HG03066 (cell line): Measurements from ENCODE around the gene CDHR4.
"Not testable (repeated sequence)": the region's sequence is repeated elsewhere in the genome, so short reads cannot be mapped to it uniquely, and the experiment has no call there.

Source experiments
- ATAC-seq: cut with Tn5 transposase; IDR thresholded peaks from one replicate; pipeline ENCODE4 v1.9.1; 2021; ENCODE audit warnings: low read depth; ENCODE audit not compliant: unreplicated experiment

The CDHR4 gene

DNA sequence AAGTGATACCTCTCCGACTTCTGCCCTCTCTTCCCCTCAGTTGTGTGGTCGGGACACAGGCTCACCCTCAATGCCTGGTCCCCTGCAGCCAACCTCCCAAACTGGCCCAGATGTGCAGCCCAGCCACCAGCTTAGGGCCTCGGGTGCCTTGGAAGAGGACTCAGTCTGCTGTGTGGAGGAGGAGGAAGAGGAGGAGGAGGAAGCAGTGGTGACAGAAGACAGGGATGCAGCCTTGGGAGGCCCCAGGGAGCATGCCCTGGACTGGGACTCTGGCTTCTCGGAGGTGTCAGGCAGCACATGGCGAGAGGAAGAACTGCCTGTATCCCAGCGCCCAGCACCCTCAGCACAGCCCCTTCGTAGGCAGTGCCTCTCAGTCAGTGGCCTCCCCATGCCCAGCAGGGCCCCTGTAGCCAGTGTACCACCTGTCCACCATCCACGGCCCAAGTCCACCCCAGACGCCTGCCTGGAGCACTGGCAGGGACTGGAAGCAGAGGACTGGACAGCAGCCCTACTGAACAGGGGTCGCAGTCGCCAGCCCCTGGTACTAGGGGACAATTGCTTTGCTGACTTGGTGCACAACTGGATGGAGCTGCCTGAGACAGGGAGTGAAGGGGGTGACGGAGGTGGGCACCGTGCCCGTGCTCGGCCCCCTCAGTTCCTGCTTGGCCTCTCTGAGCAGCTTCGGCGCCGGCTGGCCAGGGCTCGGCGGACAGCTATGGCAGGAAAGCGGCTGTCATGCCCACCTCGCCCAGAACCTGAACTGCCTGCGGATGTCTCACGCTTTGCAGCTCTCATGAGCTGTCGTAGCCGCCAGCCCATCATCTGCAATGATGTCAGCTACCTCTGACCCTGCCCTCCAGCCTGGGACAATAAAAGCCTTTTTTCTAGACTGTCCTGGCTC is 4.7 kb upstream of the CDHR4 start:
- ATAC-seq: no peak

DNA sequence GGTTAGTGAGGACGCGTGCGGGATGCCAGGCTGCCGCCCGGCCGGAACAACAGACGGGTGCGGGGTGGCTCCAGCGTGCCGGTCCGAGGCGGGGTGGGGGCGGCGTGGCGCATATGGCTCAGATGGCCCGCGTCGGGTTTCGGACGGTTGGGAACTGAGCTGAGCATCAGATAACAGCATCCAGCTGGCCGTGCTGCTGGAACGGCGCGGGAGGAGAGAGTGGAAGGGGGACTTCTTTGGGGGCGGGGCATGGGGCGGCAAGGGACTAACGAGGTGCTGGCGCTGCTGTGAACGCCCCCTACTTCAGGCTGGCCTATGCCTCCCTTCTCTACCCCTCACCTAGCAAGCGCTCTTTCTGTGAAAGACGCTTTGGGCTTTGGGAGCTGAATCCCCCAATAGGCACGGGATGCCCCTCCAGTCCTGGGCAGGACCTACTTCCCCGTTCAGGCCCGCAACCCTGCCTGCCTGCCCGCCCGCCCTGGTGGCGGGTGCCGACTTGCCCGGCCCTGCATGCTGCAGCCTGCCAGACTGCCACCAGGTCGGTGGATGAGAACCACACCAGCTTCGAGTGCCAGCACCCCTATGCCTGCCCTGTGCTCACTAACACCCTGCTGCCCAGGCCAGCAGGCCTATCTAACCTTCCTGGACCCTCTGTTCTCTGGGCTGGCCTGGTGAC is 3.9 kb upstream of the CDHR4 start:
- ATAC-seq: no peak

DNA sequence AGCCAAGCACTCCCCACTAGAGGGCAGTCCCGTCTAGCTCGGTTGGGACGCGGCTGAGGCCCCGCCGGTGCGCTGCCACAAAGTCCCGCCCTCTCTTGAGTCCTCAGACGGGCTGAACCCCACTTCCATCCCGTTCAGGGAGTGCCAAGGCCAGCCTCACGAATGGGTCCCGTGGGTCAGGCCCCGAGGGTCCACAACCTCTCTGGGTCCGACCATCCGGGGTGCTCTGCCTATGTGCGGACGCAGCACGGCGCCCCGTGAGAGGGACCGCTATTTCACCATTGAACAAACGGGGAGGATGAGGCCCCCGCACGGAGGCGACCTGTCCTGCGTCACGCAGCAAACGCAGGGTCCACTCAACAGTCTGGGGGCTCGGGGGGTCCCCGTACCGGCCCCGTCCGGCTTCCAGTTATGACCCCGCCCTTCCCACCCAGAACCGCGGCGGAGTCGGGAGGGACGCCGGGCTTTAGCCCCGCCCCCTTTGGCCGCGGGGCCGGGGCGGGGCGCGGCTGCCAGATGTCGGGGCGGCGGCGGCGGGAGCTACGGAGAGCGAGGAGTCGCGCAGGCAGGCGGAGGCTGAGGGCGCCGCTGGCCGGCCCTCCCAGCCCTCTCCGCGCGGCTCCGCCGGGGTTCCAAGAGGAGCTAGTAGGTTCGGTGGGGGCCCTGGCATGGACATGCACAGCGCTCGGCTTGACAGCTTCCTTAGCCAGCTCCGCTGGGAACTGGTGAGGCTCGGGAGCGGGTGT is 3.2 kb upstream of the CDHR4 start, which contains the start of gene INKA1:
Gene INKA1 (plus strand): TSS at position 543 of the 746 bp plus-strand sequence. CDS start 132 bp downstream, at position 675.
- ATAC-seq: peak; percentile 48

DNA sequence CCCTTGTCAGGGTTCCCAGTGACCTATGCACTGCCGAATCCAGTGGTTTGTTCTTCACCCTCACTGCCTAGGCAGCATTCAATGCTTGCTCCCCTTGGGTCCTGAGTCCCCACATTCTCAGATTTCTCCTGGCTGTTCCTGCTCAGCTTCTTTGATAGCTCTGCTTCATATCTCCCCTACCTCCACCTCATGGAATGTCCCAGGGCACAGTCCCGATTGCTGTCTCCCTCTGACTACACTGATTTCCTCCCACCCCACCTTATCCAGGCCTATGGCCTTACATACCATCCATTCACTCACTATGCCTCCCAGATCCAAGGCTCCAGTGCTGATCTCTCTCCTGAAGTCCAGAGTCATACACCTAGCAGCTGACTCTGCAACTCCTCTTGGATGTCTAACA is 1.5 kb upstream of the CDHR4 start:
- ATAC-seq: no peak

DNA sequence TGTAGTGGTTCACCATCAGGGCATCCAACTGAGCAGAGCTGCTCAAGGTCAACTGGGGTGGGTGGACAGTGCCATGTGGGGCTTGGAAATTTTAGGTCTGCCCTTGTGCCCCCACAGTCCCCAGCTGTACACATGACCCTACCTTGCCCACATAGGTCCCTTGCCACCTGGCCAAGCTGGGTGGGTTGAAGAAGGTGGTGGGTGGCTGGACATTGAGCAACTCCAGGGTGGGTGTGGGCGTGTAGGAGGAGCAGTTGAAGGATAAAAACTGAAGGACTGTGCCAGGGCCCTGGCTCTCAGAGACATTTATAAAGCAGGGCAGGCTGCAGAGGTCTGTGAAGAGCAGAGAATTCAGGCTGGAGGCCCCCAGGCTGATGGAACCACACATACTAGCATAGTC is 568 bp downstream of the CDHR4 start:
- no peak for ATAC-seq

DNA sequence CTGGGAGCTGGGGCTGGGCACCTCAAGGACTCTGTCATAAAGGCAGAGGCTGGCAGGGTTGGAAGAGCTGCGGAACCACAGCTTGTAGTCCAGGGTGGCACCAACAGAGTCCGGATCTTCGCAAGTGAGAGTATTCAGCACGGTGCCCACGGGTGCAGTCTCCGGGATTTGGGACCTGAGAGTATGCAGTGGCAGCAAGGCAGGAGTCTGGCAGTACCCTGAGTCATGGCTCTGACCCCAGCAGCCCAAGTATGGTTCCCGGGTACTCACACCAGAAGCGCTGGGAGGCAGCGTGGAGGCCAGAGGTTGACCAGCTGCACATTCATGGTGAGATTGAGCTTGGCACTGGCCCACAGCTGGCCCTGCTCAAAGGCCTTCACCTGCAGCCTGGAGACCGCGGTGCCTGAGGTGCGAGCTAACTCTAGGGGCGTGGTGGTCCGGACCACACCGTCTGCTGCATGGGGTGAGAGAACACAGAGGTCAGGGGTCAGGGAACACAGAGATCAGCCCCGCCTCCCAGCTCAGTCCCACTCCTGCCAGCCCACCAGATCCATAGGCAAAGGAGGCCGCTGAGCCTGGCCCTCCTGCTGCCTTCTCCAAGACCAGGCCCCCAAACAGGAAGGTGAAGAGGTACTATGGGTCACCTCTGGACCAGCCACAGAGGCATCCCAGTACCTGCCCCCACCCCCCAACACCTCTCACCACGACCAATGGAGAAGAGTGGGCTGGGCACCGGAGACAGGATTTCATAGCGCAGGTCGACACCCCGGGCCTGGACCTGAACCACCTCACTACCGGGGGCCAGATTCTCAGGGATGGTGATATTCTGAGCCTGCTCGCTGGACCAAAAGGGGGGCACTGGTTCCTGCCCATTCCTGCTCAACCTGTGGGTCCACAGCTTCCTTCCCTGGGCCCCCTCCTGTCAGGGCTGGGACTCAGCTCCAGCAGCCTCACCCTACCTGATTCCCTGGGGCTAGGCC is 4.5 kb downstream of the CDHR4 start:
- ATAC-seq: no peak

DNA sequence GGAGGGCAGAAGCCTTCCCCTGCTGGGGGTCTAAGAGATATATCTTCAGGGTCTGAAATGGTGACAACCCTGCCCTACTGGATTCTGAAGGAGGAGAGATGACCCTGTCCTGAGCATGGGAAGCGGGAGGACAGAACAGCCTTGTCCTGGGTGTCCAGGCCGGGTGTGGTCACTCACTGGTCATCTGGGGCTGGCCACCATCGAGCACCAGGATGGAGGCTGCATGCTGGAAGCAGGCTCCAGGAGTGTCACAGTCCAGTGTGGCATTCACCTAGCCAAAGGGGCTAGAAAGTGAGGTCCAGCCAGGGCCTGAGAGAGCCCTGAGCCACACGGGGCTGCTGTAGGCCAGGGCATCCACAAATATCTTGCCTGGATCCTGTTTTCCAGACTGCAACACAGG is 5.2 kb downstream of the CDHR4 start:
- ATAC-seq: no peak

DNA sequence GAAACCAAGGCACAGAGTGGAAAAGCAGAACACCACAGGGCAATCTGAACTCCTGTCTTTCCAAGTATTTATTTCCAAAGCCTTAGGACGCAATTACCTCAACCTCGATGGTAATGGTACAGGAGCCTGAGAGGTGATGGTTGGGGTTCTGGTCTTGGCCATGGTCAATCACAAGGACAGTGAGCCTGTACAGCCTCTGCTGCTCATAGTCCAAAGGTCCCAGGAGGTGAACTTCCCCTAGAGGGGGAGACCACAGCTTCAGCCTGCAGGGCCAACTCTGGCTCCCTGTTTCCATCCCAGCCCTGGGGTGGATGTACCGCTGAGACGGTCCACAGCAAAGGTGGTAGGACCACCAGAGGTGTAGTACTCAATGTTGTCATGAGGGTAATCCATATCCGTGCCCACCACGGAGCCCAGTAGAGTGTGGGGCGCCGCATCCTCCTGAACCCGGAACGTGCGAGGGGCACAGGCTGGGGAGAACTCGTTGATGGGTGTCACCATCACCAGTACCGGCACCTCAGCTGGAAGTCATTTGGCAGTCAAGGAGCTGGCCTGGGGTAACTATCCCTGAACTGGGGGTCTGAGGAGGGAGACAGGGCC is 6.1 kb downstream of the CDHR4 start:
- no peak for ATAC-seq

DNA sequence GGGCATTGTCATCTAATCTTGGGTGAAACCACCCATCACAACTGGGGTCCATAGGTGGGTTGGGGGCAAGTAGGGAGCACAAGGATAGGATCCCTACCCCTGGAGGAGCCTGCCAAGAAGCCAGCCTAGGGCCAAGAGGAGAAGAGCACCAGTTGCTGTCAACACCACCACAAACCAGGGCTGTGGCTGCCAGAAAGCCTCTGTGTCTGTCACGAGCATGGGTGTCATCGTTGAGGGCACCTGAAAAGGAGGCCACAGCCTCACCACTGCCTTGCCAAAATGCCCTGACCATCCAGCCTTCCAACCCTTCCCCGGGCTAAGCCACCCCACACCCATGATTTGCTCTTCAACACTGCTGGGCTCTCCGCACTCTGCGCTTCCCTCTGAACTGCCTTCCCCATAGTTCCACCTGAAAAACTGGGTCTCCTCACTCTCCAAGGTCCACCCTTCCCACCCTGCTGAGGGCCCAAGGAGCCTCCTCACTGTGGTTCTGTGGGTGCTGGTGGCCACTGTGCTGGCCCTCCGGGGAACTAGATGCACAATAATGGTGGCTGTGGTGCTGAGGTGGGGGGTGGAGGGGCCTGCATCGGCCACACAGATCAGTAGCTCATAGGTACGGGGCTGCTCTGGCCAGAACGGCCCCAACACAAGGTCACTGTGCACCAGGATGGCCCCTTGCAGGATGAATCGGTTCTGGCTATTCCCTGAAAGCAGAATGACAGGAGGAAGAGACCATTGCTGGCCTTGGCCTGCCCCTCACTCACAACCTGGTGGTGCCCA is 7.1 kb downstream of the CDHR4 start:
- ATAC-seq: no peak

DNA sequence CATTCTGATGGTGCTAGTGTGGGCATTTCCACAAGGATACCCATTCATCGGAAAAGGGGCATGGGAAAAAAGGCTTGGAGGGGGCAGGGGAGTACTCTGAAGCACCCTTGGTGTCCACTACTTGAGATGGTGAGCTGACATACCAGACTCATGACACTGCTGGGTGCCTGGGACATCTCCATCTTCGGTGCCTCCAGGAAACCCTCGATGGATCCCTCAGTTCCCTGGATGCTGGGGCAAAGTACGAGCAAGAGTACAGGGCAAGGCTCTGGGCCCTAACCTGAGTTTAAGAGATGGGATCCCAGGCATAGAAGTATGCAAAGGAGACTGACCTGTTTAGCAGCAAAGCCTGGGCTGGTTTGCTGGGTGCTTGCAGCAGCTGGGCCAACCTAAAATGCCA is 8.1 kb downstream of the CDHR4 start:
- no peak for ATAC-seq

DNA sequence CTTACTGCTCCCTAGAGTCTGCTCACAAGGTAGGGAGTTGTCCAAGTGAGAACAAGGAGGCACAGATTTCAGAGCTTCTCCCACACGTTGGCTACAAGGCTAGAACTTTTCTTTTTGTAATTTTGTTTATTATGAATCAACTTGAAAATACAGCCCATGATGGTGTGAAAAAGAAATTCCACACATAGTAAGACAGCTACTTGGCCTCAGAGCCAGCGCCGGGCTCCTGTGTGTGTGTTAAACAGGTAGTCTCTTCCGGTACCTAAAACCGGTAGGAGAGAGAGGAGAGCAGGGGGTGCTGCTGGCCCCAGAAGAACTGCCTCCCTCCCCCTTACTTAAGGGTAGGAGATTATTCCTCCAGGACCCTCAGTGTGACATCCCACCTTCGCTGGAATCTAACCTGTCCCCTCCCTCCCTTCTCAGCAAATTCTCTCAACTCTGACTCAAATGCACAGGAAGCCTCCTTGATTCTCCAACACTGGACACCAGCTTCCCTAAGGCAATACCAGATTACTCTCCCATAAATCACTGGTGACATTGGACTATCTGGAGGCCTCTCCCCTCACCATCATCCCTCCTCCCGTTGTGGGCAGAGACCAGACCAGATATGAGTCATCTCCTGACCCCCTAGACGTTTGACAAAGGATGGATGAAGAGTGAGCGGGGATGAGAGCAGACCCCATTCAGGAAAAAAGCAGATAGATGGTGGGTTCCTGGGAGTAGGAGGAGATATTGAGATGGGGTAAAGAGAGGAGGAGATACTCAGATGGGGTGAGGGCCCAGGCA is 8.9 kb downstream of the CDHR4 start:
- no peak for ATAC-seq

DNA sequence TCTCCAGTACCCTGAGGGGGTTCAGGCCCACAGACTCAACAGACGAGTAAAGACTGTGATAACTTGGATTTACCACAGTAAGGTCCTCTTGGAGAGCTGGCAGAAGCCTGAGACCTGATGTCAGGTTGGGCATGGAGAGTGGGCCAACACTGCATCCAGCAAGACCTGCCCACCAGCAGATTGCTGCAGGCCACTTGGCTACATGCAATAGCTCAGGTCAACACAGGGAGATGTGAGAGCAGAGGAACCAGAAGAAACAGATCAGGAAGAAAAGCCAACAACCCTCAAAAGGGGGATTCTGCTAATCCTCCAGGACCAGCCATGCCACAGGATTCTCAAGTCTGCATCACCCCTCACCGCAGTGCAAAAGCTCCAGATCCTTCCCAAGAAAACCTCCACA is 11.6 kb downstream of the CDHR4 start:
- no peak for ATAC-seq

DNA sequence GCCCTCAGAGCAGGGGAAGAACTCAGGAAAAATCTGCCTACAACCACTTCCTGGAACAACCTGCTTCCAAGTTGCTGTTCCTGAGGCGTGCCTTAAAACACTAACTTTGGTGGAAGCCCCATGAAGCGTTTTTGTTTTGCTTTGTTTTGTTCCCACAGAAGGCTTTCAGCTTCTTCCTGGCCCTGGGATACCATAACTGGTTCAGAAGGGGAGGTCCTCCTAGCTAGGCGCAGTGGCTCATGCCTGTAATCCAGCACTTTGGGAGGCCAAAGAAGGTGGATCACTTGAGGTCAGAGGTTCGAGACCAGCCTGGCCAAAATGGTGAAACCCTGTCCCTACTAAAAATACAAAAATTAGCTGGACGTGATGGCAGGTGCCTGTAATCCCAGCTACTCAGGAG is 12.1 kb downstream of the CDHR4 start:
- ATAC-seq: no peak

DNA sequence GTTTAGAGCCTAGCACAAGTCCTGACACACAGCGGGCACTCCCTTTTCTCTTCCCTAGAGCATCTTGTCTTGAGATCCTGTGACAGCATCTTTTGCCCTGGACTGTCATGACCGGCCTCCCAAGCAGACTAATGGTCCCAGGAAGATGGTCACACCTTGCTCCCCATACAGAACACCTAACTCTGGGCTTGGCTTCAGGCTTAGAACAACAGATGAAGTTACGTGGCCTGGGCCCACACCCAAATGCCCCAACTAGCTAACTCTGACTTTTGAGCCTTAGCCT is 12.6 kb downstream of the CDHR4 start:
- ATAC-seq: no peak

DNA sequence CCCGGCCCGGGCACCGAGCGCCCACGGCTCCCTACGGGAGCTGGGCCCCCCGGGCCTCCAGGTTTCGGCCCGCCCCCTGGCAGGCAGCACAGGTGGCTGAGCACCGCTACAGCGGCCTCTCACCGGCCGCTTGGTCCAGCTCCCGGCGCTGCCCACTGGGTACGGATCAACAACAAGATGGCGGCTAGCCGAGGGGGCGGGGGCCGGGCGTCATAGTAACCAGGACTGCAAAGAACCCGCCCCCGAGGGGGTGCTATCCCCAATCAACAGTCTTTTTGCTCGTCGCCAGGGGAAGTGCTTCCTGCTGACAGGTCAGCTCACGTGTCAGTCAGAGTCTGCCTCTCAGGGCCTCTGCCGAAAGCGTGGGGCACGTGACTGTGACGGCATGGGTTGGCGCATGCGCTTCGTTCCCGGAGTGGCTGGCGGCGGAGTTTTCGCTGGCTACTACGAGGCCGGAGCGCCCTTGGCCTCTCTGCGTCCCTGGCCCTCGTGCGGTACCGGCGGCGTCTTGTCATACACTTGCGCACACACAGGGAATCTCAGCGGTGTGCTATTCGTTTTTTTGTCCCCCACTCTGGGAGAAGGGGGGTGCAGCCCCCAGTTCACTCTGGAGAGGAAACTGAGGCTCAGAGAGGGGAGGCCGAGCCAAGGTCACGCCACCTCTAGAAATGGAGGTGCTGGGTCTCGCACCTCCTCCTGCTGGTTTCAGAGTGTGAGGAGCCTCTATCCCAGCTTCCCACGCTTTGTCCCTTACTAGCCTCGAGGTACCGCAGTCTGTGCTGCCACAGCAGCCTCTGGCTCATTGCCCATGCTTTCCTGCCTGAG is 13.1 kb downstream of the CDHR4 start, which contains the start of gene IP6K1:
Gene IP6K1 (minus strand): TSS at position 186 of the 825 bp plus-strand sequence. CDS start 38,502 bp downstream, outside the sequence.
- peak; percentile 99 for ATAC-seq

DNA sequence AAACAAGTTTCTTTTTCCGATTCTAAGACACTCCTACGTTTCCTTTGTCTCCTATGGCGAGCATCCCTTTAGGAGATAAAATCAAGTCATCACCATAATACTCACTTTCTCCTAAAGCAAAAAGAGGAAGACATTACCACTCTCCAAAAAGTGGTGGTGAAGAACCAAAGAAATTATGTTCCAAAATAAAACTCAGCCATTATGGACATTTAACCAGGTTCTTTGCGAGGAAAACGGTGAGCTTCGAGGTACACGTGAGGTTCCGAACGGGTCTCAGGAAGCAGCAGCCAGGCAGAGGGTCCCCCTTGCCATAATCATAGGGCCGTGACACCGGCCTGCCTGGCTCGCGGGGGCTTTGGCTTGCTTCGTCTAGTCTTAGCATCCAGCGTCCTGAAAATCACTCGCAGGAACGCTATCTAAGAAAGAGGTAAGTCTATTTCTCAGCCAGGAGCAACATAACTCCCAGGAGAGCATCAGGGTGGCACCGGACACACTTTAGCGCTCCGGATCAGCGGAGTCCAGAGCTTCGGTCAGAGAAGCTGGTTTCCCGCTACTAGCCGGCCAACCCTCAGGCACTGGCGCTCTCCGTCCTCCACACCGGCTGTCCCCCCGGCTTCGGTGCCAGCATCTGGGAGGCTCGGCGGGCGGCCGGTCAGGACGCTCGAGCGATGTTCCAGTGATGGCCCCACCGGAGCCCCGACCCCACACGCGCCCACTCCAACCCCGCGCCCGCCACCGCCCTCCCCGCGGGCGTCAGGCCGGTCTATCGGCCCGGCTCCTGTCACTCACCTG is 13.9 kb downstream of the CDHR4 start:
- peak; percentile 37 for ATAC-seq

DNA sequence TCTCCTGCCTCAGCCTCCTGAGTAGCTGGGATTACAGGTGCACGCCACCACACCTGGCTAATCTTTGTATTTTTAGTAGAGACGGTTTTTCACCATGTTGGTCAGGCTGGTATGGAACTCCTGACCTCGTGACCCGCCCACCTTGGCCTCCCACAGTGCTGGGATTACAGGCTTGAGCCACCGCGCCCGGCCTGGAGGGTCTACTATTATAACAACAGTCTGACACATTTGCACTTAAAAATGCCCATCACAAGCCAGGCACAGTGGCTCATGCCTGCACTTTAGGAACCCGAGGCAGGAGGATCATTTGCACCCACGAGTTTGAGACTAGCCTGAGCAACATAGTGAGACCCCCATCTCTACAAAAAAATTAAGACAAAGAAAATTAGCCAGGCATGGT is 17.4 kb downstream of the CDHR4 start:
- ATAC-seq: not testable (repeated sequence)
